Type B pancreatic cell (in vitro differentiated cells): ENCODE measurements around the gene SSU72. TPM values are rescaled to one million over a fixed set of nuclear protein-coding genes. Genes with fewer than 3 reads are reported as not detected.

Experiments used
- DNase-seq: peaks from one replicate; pipeline ENCODE4 v3.0.0; 2021; ENCODE audit warnings: mixed read lengths; ENCODE audit not compliant: unreplicated experiment; ENCODE audit errors: extremely low spot score
- H3K27ac Mint-ChIP-seq: 2 replicates; pipeline ENCODE4 v1.8.0; 2021; ENCODE audit warnings: mild to moderate bottlenecking, mixed read lengths
- H3K27me3 Mint-ChIP-seq: 2 replicates; pipeline ENCODE4 v1.8.0; 2021; ENCODE audit warnings: mixed read lengths
- H3K36me3 Mint-ChIP-seq: 2 replicates; pipeline ENCODE4 v1.8.0; 2021; ENCODE audit warnings: mixed read lengths
- H3K4me1 Mint-ChIP-seq: one replicate; pipeline ENCODE4 v1.8.0; 2021; ENCODE audit warnings: mixed read lengths; ENCODE audit not compliant: unreplicated experiment
- H3K4me3 Mint-ChIP-seq: 2 replicates; pipeline ENCODE4 v1.8.0; 2021; ENCODE audit warnings: mild to moderate bottlenecking, mixed read lengths
- H3K9me3 Mint-ChIP-seq: 2 replicates; pipeline ENCODE4 v1.8.0; 2021; ENCODE audit warnings: mixed read lengths
- CTCF ChIP-seq: fragments of 200-600 bp; sonication (generic); conservative IDR thresholded peaks from 2 replicates; pipeline ENCODE4 v1.5.0; 2021; ENCODE audit warnings: antibody characterized with exemption, mild to moderate bottlenecking
- total RNA-seq: library from RNA; stranded (reverse); gene quantifications from 2 replicates; pipeline ENCODE4 v1.2.1, GENCODE V29; 2021; ENCODE audit warnings: low replicate concordance

The SSU72 gene
- total RNA-seq, 1 donor from 2014 or later: 117 TPM

DNA sequence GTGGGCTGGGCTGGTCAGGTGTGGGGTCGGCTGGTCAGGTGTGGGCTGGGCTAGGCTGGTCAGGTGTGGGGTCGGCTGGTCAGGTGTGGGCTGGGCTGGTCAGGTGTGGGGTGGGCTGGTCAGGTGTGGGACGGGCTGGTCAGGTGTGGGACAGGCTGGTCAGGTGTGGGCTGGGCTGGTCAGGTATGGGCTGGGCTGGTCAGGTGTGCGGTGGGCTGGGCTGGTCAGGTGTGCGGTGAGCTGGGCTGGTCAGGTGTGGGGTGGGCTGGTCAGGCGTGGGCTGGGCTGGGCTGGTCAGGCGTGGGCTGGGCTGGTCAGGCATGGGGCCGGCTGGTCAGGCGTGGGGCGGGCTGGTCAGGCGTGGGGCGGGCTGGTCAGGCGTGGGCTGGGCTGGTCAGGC lies 31.6 kb upstream of the SSU72 start:
- H3K4me3 Mint-ChIP-seq: no peak overlapping the region
- DNase-seq: no peak
- no peak for TF ChIP-seq CTCF
- no peak overlapping the region for H3K27ac Mint-ChIP-seq
- peaks cover 15% of the 10 kb centered on the region for H3K27me3 Mint-ChIP-seq
- peaks cover 6% of the 10 kb centered on the region for H3K4me1 Mint-ChIP-seq
- H3K36me3 Mint-ChIP-seq: no peaks in the 10 kb centered on the region
- H3K9me3 Mint-ChIP-seq: no peaks in the 10 kb centered on the region

GRCh38 chr1:1605724-1606123 lies 31.1 kb upstream of the SSU72 start:
- no peak for DNase-seq
- Mint-ChIP-seq H3K4me1 (peaks cover under 1% of the 10 kb centered on the region), H3K27me3 (peaks cover 16% of the 10 kb centered on the region), H3K4me3 (no peak overlapping the region), H3K27ac (no peak overlapping the region), H3K36me3 (no peaks in the 10 kb centered on the region), H3K9me3 (no peaks in the 10 kb centered on the region)
- TF ChIP-seq CTCF: no peak

DNA sequence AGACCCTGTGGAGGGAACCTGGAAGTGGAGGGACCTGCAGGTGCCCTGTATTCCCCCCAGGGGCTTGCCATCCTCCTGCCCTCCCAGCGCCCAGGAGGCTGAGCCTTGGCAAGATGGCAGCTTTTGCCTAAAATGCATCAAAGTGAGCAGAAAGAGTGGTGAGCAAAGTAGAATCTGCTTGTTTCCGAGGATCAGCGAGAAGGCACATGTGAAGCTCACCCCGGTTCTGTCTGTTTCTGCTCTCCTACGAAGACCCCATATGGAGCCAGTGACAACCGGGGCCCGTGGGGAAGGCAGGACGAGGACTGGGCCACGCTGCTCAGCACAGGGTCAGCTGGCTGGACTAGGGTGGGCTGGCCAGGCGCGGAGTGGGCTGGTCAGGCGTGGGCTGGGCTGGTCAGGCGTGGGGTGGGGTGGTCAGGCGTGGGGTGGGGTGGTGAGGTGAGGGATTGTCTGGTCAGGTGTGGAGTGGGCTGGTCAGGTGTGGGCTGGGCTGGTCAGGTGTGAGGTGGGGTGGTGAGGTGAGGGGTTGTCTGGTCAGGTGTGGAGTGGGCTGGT lies 30.4 kb upstream of the SSU72 start:
- DNase-seq: peak; percentile 66
- Mint-ChIP-seq H3K4me1 (no peaks in the 10 kb centered on the region), H3K27ac (no peak overlapping the region), H3K27me3 (peaks cover 18% of the 10 kb centered on the region), H3K4me3 (no peak overlapping the region), H3K9me3 (no peaks in the 10 kb centered on the region), H3K36me3 (no peaks in the 10 kb centered on the region)
- TF ChIP-seq CTCF: no peak

DNA sequence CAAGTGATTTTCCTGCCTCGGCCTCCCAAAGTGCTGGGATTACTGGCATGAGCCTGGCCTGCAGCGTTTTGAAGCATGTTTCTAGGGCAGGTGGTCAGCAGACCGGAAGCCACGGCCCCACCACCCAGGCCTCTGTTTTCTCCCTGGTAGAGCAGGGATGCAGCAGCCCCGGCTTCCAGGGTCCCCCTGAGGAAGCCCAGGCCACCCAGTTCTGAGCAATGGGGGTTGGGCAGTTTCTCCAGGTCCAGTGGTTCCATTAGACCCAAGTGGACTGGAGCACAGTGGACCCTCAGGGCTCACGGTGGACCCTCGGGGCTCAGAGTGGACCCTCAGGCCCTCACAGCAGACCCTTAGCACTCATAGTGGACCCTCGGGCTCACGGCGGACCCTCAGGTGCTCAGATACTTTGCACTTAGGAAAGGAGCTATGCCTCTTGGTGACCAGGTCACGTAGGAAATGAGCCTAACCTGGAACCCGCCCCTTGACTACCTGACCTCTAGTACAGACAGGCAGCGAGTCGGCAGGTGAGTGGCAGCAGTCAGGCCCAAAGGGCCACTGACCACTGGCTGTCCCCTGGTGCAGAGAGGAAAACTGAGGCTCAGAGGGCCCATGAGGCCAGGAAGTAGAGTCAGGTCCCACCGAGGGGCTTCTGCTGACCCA lies 29.8 kb upstream of the SSU72 start:
- no peaks in the 10 kb centered on the region for H3K9me3 Mint-ChIP-seq
- no peaks in the 10 kb centered on the region for H3K36me3 Mint-ChIP-seq
- no peak for TF ChIP-seq CTCF
- H3K27ac Mint-ChIP-seq: no peak overlapping the region
- no peaks in the 10 kb centered on the region for H3K4me1 Mint-ChIP-seq
- no peak overlapping the region for H3K4me3 Mint-ChIP-seq
- no peak for DNase-seq
- H3K27me3 Mint-ChIP-seq: peaks cover 18% of the 10 kb centered on the region

DNA sequence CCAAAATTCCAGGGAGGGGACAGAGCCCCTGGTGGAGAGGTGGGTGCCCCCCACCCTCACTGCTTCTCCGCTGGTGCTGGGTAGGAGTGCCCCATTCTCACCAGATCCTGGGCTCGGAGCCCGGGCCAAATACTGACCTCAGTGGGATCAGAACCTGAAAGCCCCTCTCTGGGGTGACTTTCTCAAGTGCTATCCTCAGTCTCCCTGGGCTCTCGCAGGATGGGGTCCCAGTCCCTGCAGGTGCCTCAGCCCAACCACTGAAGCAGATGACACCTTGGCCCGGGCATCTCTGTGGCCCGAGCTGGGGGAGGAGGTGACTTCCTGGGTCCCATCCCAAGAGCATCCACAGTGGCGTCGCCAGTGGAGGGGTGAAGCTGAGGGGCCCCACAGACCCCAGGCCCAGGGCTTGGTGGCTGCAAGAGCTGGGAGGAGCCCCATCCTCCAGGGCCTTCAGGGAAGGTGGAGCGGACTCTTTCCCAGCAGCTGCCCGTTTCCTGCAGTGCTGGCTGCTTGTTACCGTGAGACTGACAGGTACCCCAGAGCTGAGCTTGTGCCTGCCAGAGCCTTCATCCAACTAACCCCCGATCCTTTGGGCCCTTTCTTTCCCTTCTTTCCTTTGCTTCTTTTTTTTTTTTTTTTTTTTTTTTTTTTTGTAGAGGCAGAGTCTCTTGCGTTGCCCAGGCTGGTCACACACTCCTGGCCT lies 29.2 kb upstream of the SSU72 start:
- TF ChIP-seq CTCF: no peak
- H3K9me3 Mint-ChIP-seq: no peaks in the 10 kb centered on the region
- H3K4me3 Mint-ChIP-seq: no peak overlapping the region
- no peak for DNase-seq
- H3K27me3 Mint-ChIP-seq: peaks cover 22% of the 10 kb centered on the region
- H3K27ac Mint-ChIP-seq: no peak overlapping the region
- no peaks in the 10 kb centered on the region for H3K4me1 Mint-ChIP-seq
- H3K36me3 Mint-ChIP-seq: no peaks in the 10 kb centered on the region
